WTC11 (cell line): Measurements from ENCODE around the gene TMEM81.

Source experiments
- RELA ChIP-seq: sonication (generic); formaldehyde crosslinking; IDR thresholded peaks from 2 replicates; pipeline ENCODE4 v1.8.1; 2022; ENCODE audit warnings: missing genetic modification reagents, mild to moderate bottlenecking, borderline replicate concordance
- SP1 ChIP-seq: sonication (generic); formaldehyde crosslinking; conservative IDR thresholded peaks from 2 replicates; pipeline ENCODE4 v1.8.1; 2022; ENCODE audit warnings: missing genetic modification reagents
- USF2 ChIP-seq: sonication (generic); formaldehyde crosslinking; IDR thresholded peaks from 2 replicates; pipeline ENCODE4 v1.8.1; 2023; ENCODE audit warnings: mild to moderate bottlenecking, missing genetic modification reagents, moderate library complexity
- TF ChIP-seq, protein P1 (sequence below): sonication (generic); formaldehyde crosslinking; IDR thresholded peaks from 2 replicates; pipeline ENCODE4 v1.8.0; 2023; ENCODE audit warnings: mild to moderate bottlenecking, missing genetic modification reagents

DNA sequence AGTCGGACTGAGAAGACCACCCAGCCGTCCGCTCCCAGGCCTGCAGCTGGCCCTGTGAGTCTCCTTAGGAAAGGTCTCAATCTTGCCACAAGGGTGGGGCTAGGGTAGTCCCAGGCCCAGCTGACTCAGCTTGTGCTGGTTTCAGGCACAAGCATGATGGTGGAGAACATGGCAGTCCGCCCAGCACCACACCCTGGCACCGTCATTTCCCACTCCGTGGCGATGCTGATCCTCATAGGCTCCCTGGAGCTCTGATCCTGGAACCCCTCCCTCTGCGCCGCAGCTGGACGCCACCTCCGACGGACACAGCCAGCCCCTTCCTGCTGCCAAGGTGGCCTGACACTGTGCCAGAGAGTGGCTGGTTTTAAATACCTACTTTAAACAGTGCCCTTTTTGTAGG, 10.7 kb downstream of the TMEM81 start:
- TF ChIP-seq SP1 (CRISPR knock-in tag) (no peak), USF2 (CRISPR knock-in tag) (no peak), RELA (CRISPR knock-in tag) (no peak)
- TF ChIP-seq, protein P1, sequence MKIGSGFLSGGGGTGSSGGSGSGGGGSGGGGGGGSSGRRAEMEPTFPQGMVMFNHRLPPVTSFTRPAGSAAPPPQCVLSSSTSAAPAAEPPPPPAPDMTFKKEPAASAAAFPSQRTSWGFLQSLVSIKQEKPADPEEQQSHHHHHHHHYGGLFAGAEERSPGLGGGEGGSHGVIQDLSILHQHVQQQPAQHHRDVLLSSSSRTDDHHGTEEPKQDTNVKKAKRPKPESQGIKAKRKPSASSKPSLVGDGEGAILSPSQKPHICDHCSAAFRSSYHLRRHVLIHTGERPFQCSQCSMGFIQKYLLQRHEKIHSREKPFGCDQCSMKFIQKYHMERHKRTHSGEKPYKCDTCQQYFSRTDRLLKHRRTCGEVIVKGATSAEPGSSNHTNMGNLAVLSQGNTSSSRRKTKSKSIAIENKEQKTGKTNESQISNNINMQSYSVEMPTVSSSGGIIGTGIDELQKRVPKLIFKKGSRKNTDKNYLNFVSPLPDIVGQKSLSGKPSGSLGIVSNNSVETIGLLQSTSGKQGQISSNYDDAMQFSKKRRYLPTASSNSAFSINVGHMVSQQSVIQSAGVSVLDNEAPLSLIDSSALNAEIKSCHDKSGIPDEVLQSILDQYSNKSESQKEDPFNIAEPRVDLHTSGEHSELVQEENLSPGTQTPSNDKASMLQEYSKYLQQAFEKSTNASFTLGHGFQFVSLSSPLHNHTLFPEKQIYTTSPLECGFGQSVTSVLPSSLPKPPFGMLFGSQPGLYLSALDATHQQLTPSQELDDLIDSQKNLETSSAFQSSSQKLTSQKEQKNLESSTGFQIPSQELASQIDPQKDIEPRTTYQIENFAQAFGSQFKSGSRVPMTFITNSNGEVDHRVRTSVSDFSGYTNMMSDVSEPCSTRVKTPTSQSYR (CRISPR knock-in tag): no peak
